H1 (cell line): ENCODE measurements around the gene SLC35D2. TPM values are rescaled to one million over a fixed set of nuclear protein-coding genes. Genes with fewer than 3 reads are reported as not detected.

Experiments used
- polyA plus RNA-seq, 7 experiments: library from polyadenylated mRNA; depleted of rRNA in 3 of 7; stranded (reverse) in 5 of 7; unstranded in 2 of 7; fragments of >200 nt in 5 of 7; fragments of 200-250 nt in 2 of 7; gene quantifications; 1 replicate in 5 of 7; 2 replicates in 1 of 7; 4 replicates in 1 of 7; pipeline versions ENCODE4 v1.2.1 to v1.2.3, GENCODE V29; 2011 to 2013; ENCODE audit warnings: missing spikeins in 2 of 7, mixed read lengths in 2 of 7
- total RNA-seq: library from RNA; stranded (reverse); fragmentation: NEBNext Ultra II Directional; extraction: Animal tissue kit (Norgen Biotek cat#: 25700); gene quantifications from 2 replicates; pipeline ENCODE4 v1.2.1, GENCODE V29; 2021
- TF ChIP-seq, protein P1 (sequence below): fragments of 300-600 bp; sonication (generic); IDR thresholded peaks from 2 replicates; pipeline ENCODE4 v1.7.1; 2012; ENCODE audit warnings: low read length, moderate library complexity, mild to moderate bottlenecking, inconsistent platforms; ENCODE audit not compliant: insufficient replicate concordance

Gene SLC35D2
- total and polyA plus RNA-seq, 2 of the 8 experiments (the other 6 are each of a cell fraction or from before 2014, with no cell fraction given) = 9.6 to 11.5 TPM

GRCh38 chr9:96408409-96409280 is 25.1 kb upstream of the SLC35D2 start (continued):
- TF ChIP-seq, protein P1, sequence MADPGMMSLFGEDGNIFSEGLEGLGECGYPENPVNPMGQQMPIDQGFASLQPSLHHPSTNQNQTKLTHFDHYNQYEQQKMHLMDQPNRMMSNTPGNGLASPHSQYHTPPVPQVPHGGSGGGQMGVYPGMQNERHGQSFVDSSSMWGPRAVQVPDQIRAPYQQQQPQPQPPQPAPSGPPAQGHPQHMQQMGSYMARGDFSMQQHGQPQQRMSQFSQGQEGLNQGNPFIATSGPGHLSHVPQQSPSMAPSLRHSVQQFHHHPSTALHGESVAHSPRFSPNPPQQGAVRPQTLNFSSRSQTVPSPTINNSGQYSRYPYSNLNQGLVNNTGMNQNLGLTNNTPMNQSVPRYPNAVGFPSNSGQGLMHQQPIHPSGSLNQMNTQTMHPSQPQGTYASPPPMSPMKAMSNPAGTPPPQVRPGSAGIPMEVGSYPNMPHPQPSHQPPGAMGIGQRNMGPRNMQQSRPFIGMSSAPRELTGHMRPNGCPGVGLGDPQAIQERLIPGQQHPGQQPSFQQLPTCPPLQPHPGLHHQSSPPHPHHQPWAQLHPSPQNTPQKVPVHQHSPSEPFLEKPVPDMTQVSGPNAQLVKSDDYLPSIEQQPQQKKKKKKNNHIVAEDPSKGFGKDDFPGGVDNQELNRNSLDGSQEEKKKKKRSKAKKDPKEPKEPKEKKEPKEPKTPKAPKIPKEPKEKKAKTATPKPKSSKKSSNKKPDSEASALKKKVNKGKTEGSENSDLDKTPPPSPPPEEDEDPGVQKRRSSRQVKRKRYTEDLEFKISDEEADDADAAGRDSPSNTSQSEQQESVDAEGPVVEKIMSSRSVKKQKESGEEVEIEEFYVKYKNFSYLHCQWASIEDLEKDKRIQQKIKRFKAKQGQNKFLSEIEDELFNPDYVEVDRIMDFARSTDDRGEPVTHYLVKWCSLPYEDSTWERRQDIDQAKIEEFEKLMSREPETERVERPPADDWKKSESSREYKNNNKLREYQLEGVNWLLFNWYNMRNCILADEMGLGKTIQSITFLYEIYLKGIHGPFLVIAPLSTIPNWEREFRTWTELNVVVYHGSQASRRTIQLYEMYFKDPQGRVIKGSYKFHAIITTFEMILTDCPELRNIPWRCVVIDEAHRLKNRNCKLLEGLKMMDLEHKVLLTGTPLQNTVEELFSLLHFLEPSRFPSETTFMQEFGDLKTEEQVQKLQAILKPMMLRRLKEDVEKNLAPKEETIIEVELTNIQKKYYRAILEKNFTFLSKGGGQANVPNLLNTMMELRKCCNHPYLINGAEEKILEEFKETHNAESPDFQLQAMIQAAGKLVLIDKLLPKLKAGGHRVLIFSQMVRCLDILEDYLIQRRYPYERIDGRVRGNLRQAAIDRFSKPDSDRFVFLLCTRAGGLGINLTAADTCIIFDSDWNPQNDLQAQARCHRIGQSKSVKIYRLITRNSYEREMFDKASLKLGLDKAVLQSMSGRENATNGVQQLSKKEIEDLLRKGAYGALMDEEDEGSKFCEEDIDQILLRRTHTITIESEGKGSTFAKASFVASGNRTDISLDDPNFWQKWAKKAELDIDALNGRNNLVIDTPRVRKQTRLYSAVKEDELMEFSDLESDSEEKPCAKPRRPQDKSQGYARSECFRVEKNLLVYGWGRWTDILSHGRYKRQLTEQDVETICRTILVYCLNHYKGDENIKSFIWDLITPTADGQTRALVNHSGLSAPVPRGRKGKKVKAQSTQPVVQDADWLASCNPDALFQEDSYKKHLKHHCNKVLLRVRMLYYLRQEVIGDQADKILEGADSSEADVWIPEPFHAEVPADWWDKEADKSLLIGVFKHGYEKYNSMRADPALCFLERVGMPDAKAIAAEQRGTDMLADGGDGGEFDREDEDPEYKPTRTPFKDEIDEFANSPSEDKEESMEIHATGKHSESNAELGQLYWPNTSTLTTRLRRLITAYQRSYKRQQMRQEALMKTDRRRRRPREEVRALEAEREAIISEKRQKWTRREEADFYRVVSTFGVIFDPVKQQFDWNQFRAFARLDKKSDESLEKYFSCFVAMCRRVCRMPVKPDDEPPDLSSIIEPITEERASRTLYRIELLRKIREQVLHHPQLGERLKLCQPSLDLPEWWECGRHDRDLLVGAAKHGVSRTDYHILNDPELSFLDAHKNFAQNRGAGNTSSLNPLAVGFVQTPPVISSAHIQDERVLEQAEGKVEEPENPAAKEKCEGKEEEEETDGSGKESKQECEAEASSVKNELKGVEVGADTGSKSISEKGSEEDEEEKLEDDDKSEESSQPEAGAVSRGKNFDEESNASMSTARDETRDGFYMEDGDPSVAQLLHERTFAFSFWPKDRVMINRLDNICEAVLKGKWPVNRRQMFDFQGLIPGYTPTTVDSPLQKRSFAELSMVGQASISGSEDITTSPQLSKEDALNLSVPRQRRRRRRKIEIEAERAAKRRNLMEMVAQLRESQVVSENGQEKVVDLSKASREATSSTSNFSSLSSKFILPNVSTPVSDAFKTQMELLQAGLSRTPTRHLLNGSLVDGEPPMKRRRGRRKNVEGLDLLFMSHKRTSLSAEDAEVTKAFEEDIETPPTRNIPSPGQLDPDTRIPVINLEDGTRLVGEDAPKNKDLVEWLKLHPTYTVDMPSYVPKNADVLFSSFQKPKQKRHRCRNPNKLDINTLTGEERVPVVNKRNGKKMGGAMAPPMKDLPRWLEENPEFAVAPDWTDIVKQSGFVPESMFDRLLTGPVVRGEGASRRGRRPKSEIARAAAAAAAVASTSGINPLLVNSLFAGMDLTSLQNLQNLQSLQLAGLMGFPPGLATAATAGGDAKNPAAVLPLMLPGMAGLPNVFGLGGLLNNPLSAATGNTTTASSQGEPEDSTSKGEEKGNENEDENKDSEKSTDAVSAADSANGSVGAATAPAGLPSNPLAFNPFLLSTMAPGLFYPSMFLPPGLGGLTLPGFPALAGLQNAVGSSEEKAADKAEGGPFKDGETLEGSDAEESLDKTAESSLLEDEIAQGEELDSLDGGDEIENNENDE = no peak
